HCT116 (cell line): Measurements from ENCODE around the gene SLAMF7. TPM values are rescaled to one million over a fixed set of nuclear protein-coding genes. Genes with fewer than 3 reads are reported as not detected.

Experiments used
- ATAC-seq: fragments of 200-7000 bp; cut with Tn5 transposase; 2 replicates; pipeline ENCODE4 v1.9.1; 2020; ENCODE audit warnings: mild to moderate bottlenecking, moderate library complexity
- BruUV-seq: library from RNA; stranded (reverse); fragments of 400-500 nt; replicated peaks from 2 replicates; lab custom pipeline; 2021; lab: Mats Ljungman, UMichigan
- CTCF ChIA-PET: fragments of 300-600 bp; sonication (Branson Sonifier 250); formaldehyde crosslinking; loops from one replicate; lab custom pipeline; 2021; ENCODE audit warnings: antibody characterized with exemption; lab: Charles Lee
- POLR2A ChIA-PET: fragments of 300-600, 350-600 bp; sonication (Branson Sonifier 250); formaldehyde crosslinking; loops from one replicate; lab custom pipeline; 2021; ENCODE audit warnings: antibody characterized with exemption; lab: Charles Lee
- RAD21 ChIA-PET, 2 experiments: fragments of 300-600 bp; sonication (Branson Sonifier 250); formaldehyde crosslinking; loops; one replicate each; lab custom pipeline; 2023; ENCODE audit warnings: low total read pairs in 2 of 2; ENCODE audit not compliant: uncharacterized antibody in 2 of 2, unreplicated experiment in 2 of 2, low non-redundant PET in 1 of 2; lab: Charles Lee
- DNase-seq: peaks from one replicate; pipeline ENCODE4 v3.0.0-alpha.2; 2010; ENCODE audit warnings: low read depth, low spot score
- H2AFZ ChIP-seq: fragments of 200-600 bp; shearing (Covaris generic), sonication (generic); 2 replicates; pipeline ENCODE4 v1.6.1; 2017; ENCODE audit warnings: low read depth, mixed run types, mixed read lengths, antibody characterized with exemption, low read length; ENCODE audit not compliant: poor library complexity, severe bottlenecking
- H3K27ac ChIP-seq: 2 replicates; pipeline ENCODE4 v1.5.1; 2012; ENCODE audit warnings: low read depth, low read length
- H3K27me3 ChIP-seq: fragments of 200-600 bp; sonication (generic); 2 replicates; pipeline ENCODE4 v1.6.1; 2016; ENCODE audit warnings: mixed run types, low read length, mixed read lengths; ENCODE audit not compliant: insufficient read depth
- H3K36me3 ChIP-seq, 2 experiments: fragments of 200-500 bp in 1 of 2; fragments of 200-600 bp in 1 of 2; sonication (Bioruptor generic) in 1 of 2; sonication (generic) in 1 of 2; 2 replicates each; pipeline versions ENCODE4 v1.5.1 to v1.6.1; 2014 to 2016; ENCODE audit warnings: low read length in 2 of 2, inconsistent platforms in 1 of 2, mixed read lengths in 1 of 2, mixed run types in 1 of 2; ENCODE audit not compliant: insufficient read depth in 2 of 2, control insufficient read depth in 1 of 2
- H3K4me1 ChIP-seq, 2 experiments: fragments of 200-600 bp in 1 of 2; sonication (generic) in 1 of 2; 2 replicates each; pipeline versions ENCODE4 v1.5.1 to v1.6.1; 2012 to 2017; ENCODE audit warnings: low read length in 2 of 2, inconsistent platforms in 1 of 2, mild to moderate bottlenecking in 1 of 2, mixed read lengths in 1 of 2, mixed run types in 1 of 2, moderate library complexity in 1 of 2; ENCODE audit not compliant: insufficient read depth in 2 of 2, control insufficient read depth in 1 of 2
- H3K4me2 ChIP-seq: fragments of 200-600 bp; sonication (generic); 2 replicates; pipeline ENCODE4 v1.6.1; 2017; ENCODE audit warnings: mixed run types, low read length, mixed read lengths
- H3K4me3 ChIP-seq, 2 experiments: fragments of 200-600 bp in 1 of 2; sonication (generic) in 1 of 2; replicated peaks in 1 of 2; 2 replicates each; pipeline ENCODE4 v1.5.1; 2011 to 2016; ENCODE audit warnings: low read length in 2 of 2, control low read depth in 1 of 2, low read depth in 1 of 2, mild to moderate bottlenecking in 1 of 2, mixed read lengths in 1 of 2, mixed run types in 1 of 2
- H3K79me2 ChIP-seq: fragments of 200-600 bp; sonication (generic); 2 replicates; pipeline ENCODE4 v1.6.1; 2017; ENCODE audit warnings: mild to moderate bottlenecking, mixed run types, low read length, moderate library complexity, mixed read lengths; ENCODE audit not compliant: insufficient read depth
- H3K9ac ChIP-seq: fragments of 200-600 bp; sonication (generic); 2 replicates; pipeline ENCODE4 v1.6.1; 2016; ENCODE audit warnings: low read length, mixed read lengths
- H3K9me2 ChIP-seq: fragments of 200-600 bp; sonication (generic), shearing (Covaris generic); 2 replicates; pipeline ENCODE4 v1.6.1; 2017; ENCODE audit warnings: mixed run types, mild to moderate bottlenecking, moderate library complexity; ENCODE audit not compliant: insufficient read depth
- H3K9me3 ChIP-seq, 2 experiments: fragments of 200-500 bp in 1 of 2; fragments of 200-600 bp in 1 of 2; sonication (Bioruptor generic) in 1 of 2; sonication (generic) in 1 of 2; 2 replicates each; pipeline ENCODE4 v1.6.1; 2014 to 2017; ENCODE audit warnings: low read length in 2 of 2, mixed read lengths in 2 of 2, inconsistent platforms in 1 of 2, low read depth in 1 of 2, mild to moderate bottlenecking in 1 of 2, mixed run types in 1 of 2, moderate library complexity in 1 of 2; ENCODE audit not compliant: control insufficient read depth in 1 of 2, insufficient read depth in 1 of 2
- H4K20me1 ChIP-seq: fragments of 200-600 bp; sonication (generic), shearing (Covaris generic); 2 replicates; pipeline ENCODE4 v1.6.1; 2017; ENCODE audit warnings: mixed run types, mild to moderate bottlenecking, moderate library complexity; ENCODE audit not compliant: insufficient read depth
- ATF3 ChIP-seq: IDR thresholded peaks from 2 replicates; pipeline ENCODE4 v1.6.1; 2012
- CTCF ChIP-seq, 3 experiments: fragments of 200-600 bp in 1 of 3; sonication (generic) in 1 of 3; IDR thresholded peaks in 2 of 3; conservative IDR thresholded peaks in 1 of 3; 2 replicates each; pipeline ENCODE4 v1.5.1; 2012 to 2017; ENCODE audit warnings: low read depth in 2 of 3, low read length in 2 of 3, antibody characterized with exemption in 1 of 3, borderline replicate concordance in 1 of 3, control low read depth in 1 of 3, mild to moderate bottlenecking in 1 of 3, mixed read lengths in 1 of 3, mixed run types in 1 of 3, moderate library complexity in 1 of 3; ENCODE audit not compliant: insufficient read depth in 1 of 3
- EGR1 ChIP-seq: IDR thresholded peaks from 2 replicates; pipeline ENCODE4 v1.6.1; 2012; ENCODE audit warnings: low read depth
- FOSL1 ChIP-seq: IDR thresholded peaks from 2 replicates; pipeline ENCODE4 v1.6.1; 2012; ENCODE audit warnings: low read depth
- POLR2A ChIP-seq: IDR thresholded peaks from 2 replicates; pipeline ENCODE4 v1.7.0; 2011; ENCODE audit warnings: borderline replicate concordance; ENCODE audit not compliant: insufficient read depth, insufficient read length; ENCODE audit errors: extremely low read depth
- RAD21 ChIP-seq: IDR thresholded peaks from 2 replicates; pipeline ENCODE4 v1.6.1; 2012; ENCODE audit warnings: low read depth, mild to moderate bottlenecking
- REST ChIP-seq: IDR thresholded peaks from 2 replicates; pipeline ENCODE4 v1.6.1; 2012; ENCODE audit warnings: low read depth
- SP1 ChIP-seq: IDR thresholded peaks from 2 replicates; pipeline ENCODE4 v1.6.1; 2012; ENCODE audit warnings: low read depth
- ZBTB33 ChIP-seq: IDR thresholded peaks from 2 replicates; pipeline ENCODE4 v1.6.1; 2011; ENCODE audit warnings: mild to moderate bottlenecking, low read length, moderate library complexity; ENCODE audit not compliant: insufficient replicate concordance; ENCODE audit errors: extremely low read depth
- ZFX ChIP-seq: fragments of 450-650 bp; IDR thresholded peaks from 2 replicates; pipeline ENCODE4 v1.6.1; 2017
- intact Hi-C: fragments of 100-400 bp; cut with micrococcal nuclease; formaldehyde crosslinking; loops from 2 replicates; pipeline ENCODE4 v1.10.0; 2022
- total RNA-seq: library from RNA; stranded (reverse); gene quantifications from one replicate; pipeline ENCODE4 v1.2.1, GENCODE V29; 2021; ENCODE audit not compliant: unreplicated experiment

Gene SLAMF7
- total RNA-seq, 1 experiment from 2014 or later, result 0.34 TPM

GRCh38 chr1:160748181-160748877 is 9.3 kb downstream of the SLAMF7 start:
- RAD21 ChIA-PET, result no interaction called here
- POLR2A ChIA-PET, result no interaction called here
- peaks cover 7% of the 10 kb centered on the region; the same call in 1 of the 2 replicates for H3K27me3 ChIP-seq
- no peaks in the 10 kb centered on the region for H3K9me2 ChIP-seq
- TF ChIP-seq POLR2A, result no peak
- TF ChIP-seq SP1, result no peak
- peak; percentile 19 to 54 (median 51); a peak in 4 of 6 replicates for TF ChIP-seq CTCF (IDR thresholded peaks at IDR 0.05 in 2 of 3, conservative IDR thresholded peaks at IDR 0.05 in 1 of 3; ENCODE audit: borderline replicate concordance in 1 of 3, insufficient read depth in 1 of 3, low read depth in 2 of 3, low read length in 2 of 3)
- no peak for TF ChIP-seq ZBTB33
- no peak for TF ChIP-seq REST
- 0 out of 2 replicates have a peak, but pooled peaks have one; percentile 27 for TF ChIP-seq RAD21
- TF ChIP-seq ZFX, result no peak
- no peak for TF ChIP-seq EGR1
- no peak for TF ChIP-seq ATF3
- TF ChIP-seq FOSL1, result no peak
- DNase-seq, result no peak
- H3K4me3 ChIP-seq, result no peak overlapping the region
- intact Hi-C loops, result no loop called here
- no peaks in the 10 kb centered on the region for H3K79me2 ChIP-seq
- CTCF ChIA-PET, result interaction anchor here (0.8 to 1.0 kb wide), 2 partner anchors 27 to 203 kb away, joined by 4 read pairs; no protein-coding TSS in a partner anchor
- H3K27ac ChIP-seq, result no peak overlapping the region
- ATAC-seq, result peak; percentile 79
- BruUV-seq, result no TSS peak
- H3K4me1 ChIP-seq, result no peaks in the 10 kb centered on the region; a peak in 1 of 4 replicates
- no peak overlapping the region for H3K4me2 ChIP-seq
- no peaks in the 10 kb centered on the region for H4K20me1 ChIP-seq
- H3K36me3 ChIP-seq, result no peaks in the 10 kb centered on the region
- no peaks in the 10 kb centered on the region for H3K9me3 ChIP-seq
- no peak overlapping the region for H2AFZ ChIP-seq
- no peak overlapping the region for H3K9ac ChIP-seq
